Neural progenitor cell (in vitro differentiated cells): ENCODE data around the gene UBC.

Source experiments
- EZH2 ChIP-seq: fragments of 200-600 bp; sonication (generic); IDR thresholded peaks from 2 replicates; pipeline ENCODE4 v1.6.1; 2017; ENCODE audit warnings: antibody characterized with exemption, mild to moderate bottlenecking, moderate library complexity
- EZH2phosphoT487 ChIP-seq: fragments of 200-600 bp; sonication (generic); IDR thresholded peaks from 2 replicates; pipeline ENCODE4 v1.6.1; 2017; ENCODE audit warnings: antibody characterized with exemption
- TF ChIP-seq, protein P1 (sequence below): fragments of 200-600 bp; sonication (generic); IDR thresholded peaks from 2 replicates; pipeline ENCODE4 v1.5.1; 2017; ENCODE audit warnings: antibody characterized with exemption, mild to moderate bottlenecking

- TF ChIP-seq, protein P1, sequence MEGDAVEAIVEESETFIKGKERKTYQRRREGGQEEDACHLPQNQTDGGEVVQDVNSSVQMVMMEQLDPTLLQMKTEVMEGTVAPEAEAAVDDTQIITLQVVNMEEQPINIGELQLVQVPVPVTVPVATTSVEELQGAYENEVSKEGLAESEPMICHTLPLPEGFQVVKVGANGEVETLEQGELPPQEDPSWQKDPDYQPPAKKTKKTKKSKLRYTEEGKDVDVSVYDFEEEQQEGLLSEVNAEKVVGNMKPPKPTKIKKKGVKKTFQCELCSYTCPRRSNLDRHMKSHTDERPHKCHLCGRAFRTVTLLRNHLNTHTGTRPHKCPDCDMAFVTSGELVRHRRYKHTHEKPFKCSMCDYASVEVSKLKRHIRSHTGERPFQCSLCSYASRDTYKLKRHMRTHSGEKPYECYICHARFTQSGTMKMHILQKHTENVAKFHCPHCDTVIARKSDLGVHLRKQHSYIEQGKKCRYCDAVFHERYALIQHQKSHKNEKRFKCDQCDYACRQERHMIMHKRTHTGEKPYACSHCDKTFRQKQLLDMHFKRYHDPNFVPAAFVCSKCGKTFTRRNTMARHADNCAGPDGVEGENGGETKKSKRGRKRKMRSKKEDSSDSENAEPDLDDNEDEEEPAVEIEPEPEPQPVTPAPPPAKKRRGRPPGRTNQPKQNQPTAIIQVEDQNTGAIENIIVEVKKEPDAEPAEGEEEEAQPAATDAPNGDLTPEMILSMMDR, result no peak
- TF ChIP-seq EZH2, result no peak
- no peak for TF ChIP-seq EZH2phosphoT487
These were observed 37.0 kb downstream of the UBC start for GRCh38 chr12:124877423-124877822.
